ENCODE measurements around the gene SPINK5.

DNA sequence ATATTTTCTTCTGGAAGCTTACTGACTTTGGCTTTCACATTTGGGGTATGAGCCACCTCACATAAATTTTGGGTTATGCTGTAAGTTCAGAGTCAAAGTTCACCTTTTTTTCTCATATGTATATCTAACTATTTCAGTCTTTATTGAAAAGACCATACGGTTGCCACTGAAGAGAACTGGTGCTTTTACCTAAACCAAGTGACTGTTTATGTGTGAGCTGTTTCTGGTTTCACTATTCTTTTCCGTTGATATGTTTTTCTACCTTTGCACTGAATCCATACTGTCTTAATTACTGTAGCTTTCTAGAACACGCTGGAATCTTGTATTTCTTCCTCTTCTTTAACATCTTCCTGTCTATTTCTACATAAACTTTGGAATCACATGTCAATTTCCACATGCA lies 36.3 kb upstream of the SPINK5 start:
- no peak for TF ChIP-seq RAD21 (conservative IDR thresholded peaks at IDR 0.05)
- TF ChIP-seq CTCF (IDR thresholded peaks at IDR 0.05; ENCODE audit: poor library complexity, severe bottlenecking), result no peak
- TF ChIP-seq EZH2 (IDR thresholded peaks at IDR 0.05; ENCODE audit: borderline replicate concordance, insufficient read depth, low read length, poor library complexity, severe bottlenecking), result no peak

Measured in neural cell (in vitro differentiated cells).